ENCODE results near the gene CGB3.
A peak's percentile ranks its signal among the peaks of the same experiment; 100 is the strongest.

CGB3 gene

DNA sequence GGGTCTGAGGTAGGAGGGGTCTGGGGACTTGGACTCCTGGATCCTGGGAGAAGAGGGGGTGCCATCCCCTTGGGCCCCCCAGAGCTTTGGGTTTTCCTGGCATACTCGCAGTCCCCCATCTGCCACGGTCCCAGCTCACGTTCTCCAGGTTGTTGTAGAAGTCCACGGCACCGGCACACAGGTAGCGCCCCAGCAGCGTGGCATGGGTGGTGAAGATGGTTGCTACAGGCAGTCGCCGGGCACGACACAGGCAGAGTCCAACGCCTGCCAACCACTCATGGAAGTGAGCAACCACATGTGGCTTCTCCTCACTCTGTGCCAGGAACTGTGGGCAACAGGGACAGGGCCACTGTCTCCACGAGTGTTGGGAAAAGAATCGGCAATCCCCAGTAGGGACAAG is 38.4 kb downstream of the CGB3 start:
- no peak for DNase-seq

DNA sequence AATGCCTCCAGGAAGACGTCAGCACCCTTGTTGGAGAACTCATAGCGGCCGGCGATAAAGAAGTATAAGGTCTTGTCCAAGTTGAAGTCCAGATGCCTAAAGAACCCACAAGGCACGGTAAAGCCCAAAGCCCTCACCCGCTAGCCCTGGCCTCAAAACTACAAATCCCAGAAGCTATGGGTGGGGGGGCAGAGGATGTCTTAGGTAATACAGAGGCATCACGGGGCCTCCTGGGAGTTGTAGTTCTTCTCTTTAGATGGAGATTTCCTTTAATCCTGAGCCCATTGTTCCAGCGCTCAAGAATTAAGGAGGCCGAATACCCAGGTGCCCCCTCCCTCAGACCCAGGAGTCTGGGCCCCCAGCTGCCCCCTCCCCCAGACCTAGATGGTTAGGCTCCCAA is 41.9 kb downstream of the CGB3 start:
- DNase-seq: no peak

DNA sequence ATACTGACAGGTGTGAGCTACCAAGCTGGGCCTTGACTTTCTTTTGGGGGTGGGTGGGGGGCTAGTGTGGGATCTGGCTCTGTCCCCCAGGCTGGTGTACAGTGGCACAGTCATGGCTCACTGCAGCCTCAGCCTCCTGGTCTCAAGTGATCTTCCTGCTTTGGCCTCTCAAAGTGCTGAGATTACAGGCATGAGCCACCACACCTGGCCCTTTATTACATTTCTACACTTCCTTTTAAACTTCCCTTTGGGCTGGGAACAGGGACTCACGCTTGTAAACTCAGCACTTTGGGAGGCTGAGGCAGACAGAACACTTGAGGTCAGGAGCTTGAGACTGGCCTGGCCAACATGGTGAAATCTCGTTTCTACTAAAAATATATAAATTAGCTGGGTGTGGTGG is 47.1 kb downstream of the CGB3 start:
- DNase-seq: no peak

DNA sequence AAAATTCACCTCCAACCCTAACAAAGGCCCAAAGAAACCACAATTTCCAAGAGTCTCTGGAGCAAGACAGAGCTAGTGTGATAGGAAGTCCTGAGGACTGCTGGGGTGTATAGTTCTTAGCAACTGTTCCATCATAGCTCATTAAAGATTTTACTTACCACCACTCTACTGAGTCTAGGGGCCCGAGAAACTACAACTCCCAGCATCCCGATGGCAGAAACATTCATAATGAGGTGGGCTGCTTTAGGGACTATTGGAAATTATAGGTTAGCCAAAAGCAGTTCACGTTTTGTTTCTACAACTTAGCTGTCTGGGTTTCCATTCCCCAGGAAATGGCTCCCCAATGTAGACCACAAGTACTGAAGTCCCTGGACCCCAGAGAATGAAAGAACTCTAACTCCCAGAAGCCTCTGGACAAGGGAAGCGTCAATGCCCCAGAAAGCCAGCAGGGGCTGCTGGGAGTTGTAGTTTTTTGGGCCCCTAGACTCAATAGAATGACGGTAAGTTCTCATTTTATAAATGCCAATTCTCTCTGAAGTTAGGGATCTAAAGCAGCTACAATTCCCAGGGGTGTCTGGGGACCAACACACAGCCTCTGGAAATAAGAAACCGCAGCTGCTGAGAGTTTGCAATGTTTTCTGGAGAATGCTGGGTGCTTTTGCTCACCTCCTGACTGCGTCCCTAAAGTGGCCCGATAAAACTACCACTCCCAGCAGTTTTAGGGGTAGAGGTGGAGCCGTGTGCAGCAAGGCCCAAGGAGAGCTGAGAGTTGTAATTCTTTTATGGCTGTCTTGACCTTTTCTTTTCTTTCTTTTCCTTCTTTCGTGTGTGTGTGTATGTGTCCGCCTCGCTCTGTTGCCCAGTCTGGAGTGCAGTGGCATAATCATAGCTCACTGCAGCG is 47.9 kb downstream of the CGB3 start:
- DNase-seq: peak; percentile 8
